Measurements from ENCODE around the gene ZNF668.

DNA sequence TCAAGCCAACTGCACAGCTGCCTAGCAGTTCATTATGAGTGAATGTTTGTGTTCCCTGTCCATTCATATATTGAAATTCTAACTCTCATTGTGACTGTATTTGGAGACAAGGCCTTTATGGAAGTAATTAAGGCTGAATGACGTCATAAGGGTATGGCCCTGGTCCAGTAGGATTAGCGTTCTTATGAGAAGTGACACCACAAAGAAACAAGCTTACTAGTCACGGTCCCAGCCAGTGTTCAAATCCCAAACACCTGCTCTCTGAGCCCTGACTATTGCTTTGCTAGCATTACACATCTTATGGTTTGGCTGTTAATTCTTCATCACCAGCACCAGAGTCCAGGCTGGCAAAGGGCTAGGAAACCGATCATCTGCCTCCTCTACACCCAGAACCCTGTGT lies 2.2 kb downstream of the ZNF668 start:
- TF ChIP-seq, protein P1, sequence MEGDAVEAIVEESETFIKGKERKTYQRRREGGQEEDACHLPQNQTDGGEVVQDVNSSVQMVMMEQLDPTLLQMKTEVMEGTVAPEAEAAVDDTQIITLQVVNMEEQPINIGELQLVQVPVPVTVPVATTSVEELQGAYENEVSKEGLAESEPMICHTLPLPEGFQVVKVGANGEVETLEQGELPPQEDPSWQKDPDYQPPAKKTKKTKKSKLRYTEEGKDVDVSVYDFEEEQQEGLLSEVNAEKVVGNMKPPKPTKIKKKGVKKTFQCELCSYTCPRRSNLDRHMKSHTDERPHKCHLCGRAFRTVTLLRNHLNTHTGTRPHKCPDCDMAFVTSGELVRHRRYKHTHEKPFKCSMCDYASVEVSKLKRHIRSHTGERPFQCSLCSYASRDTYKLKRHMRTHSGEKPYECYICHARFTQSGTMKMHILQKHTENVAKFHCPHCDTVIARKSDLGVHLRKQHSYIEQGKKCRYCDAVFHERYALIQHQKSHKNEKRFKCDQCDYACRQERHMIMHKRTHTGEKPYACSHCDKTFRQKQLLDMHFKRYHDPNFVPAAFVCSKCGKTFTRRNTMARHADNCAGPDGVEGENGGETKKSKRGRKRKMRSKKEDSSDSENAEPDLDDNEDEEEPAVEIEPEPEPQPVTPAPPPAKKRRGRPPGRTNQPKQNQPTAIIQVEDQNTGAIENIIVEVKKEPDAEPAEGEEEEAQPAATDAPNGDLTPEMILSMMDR (IDR thresholded peaks at IDR 0.05): no peak
- no peak for TF ChIP-seq POLR2A (IDR thresholded peaks at IDR 0.05)

Data from prostate gland (tissue), 2 donors.